ENCODE data around the gene DGKA. TPM values are rescaled to one million over a fixed set of nuclear protein-coding genes. Genes with fewer than 3 reads are reported as not detected.

DGKA gene
- total and polyA plus RNA-seq, 2 of the 4 experiments (the other 2 are of a cell fraction), result 71.9 to 75.1 TPM

- intact Hi-C loops (cut with micrococcal nuclease) (no loop called here), dilution Hi-C loops (cut with HindIII; ENCODE audit: low sequenced_read_pairs, unreplicated experiment) (no loop called here), in situ Hi-C loops (cut with MboI; ENCODE audit: low sequenced_read_pairs) (no loop called here)
- Histone ChIP-seq H3K4me3 (ENCODE audit: insufficient read depth, low read depth, low read length) (no peak overlapping the region), H2BK5ac (ENCODE audit: low read depth, low read length, poor library complexity, severe bottlenecking) (no peak overlapping the region), H2AFZ (replicated peaks; ENCODE audit: low read length, poor library complexity) (no peak overlapping the region), H4K91ac (ENCODE audit: insufficient read depth, low read depth, low read length) (no peak overlapping the region), H3K9me3 (ENCODE audit: control insufficient read depth, insufficient read depth, low read length) (no peaks in the 10 kb centered on the region), H2AK5ac (ENCODE audit: low read depth, low read length) (no peak overlapping the region), H2BK120ac (ENCODE audit: low read depth, low read length) (no peak overlapping the region), H2BK15ac (ENCODE audit: low read depth, low read length) (no peak overlapping the region), H4K5ac (ENCODE audit: low read depth, low read length) (no peak overlapping the region), H3K23ac (ENCODE audit: low read depth, low read length) (no peak overlapping the region), H3K79me1 (ENCODE audit: low read depth in 1 of 2, low read length in 2 of 2) (peaks cover 4 to 17% of the 10 kb centered on the region in 2 experiments; a peak in 3 of 4 replicates), H4K20me1 (ENCODE audit: insufficient read depth, low read length) (peaks cover 5% of the 10 kb centered on the region; the same call in 1 of the 2 replicates), H2BK20ac (ENCODE audit: low read depth, low read length) (no peak overlapping the region), H3K27me3 (ENCODE audit: control insufficient read depth, insufficient read depth, low read length) (no peaks in the 10 kb centered on the region), H2AK9ac (replicated peaks; ENCODE audit: low read depth, low read length, poor library complexity) (no peak overlapping the region), H4K8ac (ENCODE audit: low read depth in 2 of 2, low read length in 2 of 2) (no peak overlapping the region), H3K36me3 (ENCODE audit: control insufficient read depth, insufficient read depth, low read length) (peaks cover 18% of the 10 kb centered on the region), H3K4me1 (ENCODE audit: control insufficient read depth, insufficient read depth, low read length) (peaks cover 4% of the 10 kb centered on the region; the same call in 1 of the 2 replicates), H3K18ac (ENCODE audit: low read depth, low read length) (no peak overlapping the region), H3K27ac (ENCODE audit: insufficient read depth, low read length) (no peak overlapping the region), H3K56ac (ENCODE audit: extremely low read depth, insufficient read depth, low read length) (no peak overlapping the region), H3K4ac (ENCODE audit: low read depth, low read length) (no peak overlapping the region), H3K14ac (replicated peaks; ENCODE audit: low read depth, low read length) (no peak overlapping the region), H3K4me2 (ENCODE audit: low read depth, low read length) (no peak overlapping the region), H3K9ac (ENCODE audit: low read depth, low read length) (no peak overlapping the region), H3K9me1 (ENCODE audit: insufficient read depth, low read length) (no peaks in the 10 kb centered on the region)
- TF ChIP-seq SMC3 (IDR thresholded peaks at IDR 0.05; ENCODE audit: low read depth, low read length) (no peak), MAFK (IDR thresholded peaks at IDR 0.05; ENCODE audit: low read depth, low read length) (no peak), RCOR1 (IDR thresholded peaks at IDR 0.05; ENCODE audit: insufficient replicate concordance, low read length) (no peak), ELK1 (IDR thresholded peaks at IDR 0.05; ENCODE audit: borderline replicate concordance, low read depth, low read length) (no peak), FOS (IDR thresholded peaks at IDR 0.05; ENCODE audit: low read depth, low read length) (no peak), CHD1 (IDR thresholded peaks at IDR 0.05; ENCODE audit: low read depth, low read length) (no peak), POLR2A (IDR thresholded peaks at IDR 0.05; ENCODE audit: low read depth, low read length) (no peak), USF2 (IDR thresholded peaks at IDR 0.05; ENCODE audit: low read depth, low read length) (no peak), MXI1 (IDR thresholded peaks at IDR 0.05; ENCODE audit: borderline replicate concordance, low read depth, low read length) (no peak), RAD21 (IDR thresholded peaks at IDR 0.05; ENCODE audit: low read length) (no peak), NFE2L2 (IDR thresholded peaks at IDR 0.05; ENCODE audit: low read depth, low read length) (no peak), MAZ (IDR thresholded peaks at IDR 0.05; ENCODE audit: borderline replicate concordance, low read depth, low read length) (no peak), RFX5 (IDR thresholded peaks at IDR 0.05; ENCODE audit: low read depth, low read length) (no peak), CTCF (conservative IDR thresholded peaks at IDR 0.05; ENCODE audit: low read depth, low read length) (no peak), BHLHE40 (IDR thresholded peaks at IDR 0.05; ENCODE audit: low read depth, low read length) (no peak), CEBPB (IDR thresholded peaks at IDR 0.05; ENCODE audit: low read depth, low read length) (no peak)
- BruUV-seq (replicated peaks), result no TSS peak
- WGBS, 2 experiments (ENCODE audit: extremely low coverage in 2 of 2, insufficient read length in 1 of 2), result 100% methylated on average over 2 of the region's 7 CpGs; no CpG with 5 or more reads in 1 of the 2 experiments
- DNase-seq (no peak), ATAC-seq (ENCODE audit: low read depth) (no peak)
- CTCF ChIA-PET, result no interaction called here
- POLR2A ChIA-PET (ENCODE audit: unreplicated experiment), result no interaction called here
Measured at GRCh38 chr12:55901881-55902490, 29.0 kb upstream of the DGKA start.

All from IMR-90 (cell line).